CD4-positive, alpha-beta T cell treated with Interleukin-4 for 4 hours (primary cell): ENCODE data around the gene HOXB7.

ENCODE experiments used
- DNase-seq: peaks from one replicate; pipeline ENCODE4 v3.0.0-alpha.2; 2020

HOXB7 gene

DNA sequence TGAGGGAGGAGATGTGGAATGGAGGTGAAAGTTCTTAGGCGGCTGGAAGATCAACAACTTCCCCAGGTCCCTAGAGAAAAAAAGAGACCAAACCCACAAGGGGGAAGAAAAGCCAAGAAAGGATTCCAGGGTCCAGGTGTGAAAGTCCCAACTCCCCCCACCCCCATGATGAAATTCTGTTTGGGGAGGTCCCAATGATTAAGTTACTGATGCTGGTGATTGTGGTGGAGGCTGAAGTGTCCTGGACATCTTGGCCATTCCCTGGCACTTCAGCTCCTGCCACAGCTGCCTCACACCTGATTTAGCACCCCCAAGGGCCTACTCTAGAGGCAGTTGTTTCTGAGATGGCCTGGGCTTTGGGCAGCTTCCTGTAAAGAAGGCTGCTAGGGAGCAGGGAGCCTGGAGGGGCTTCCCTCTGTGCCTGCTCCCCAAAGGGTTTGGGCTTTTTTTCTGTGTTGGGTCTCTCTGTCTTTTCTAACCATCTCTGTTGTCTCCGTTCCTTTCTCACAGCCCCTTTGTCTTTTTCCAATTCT is 45.7 kb downstream of the HOXB7 start:
- DNase-seq, result no peak

DNA sequence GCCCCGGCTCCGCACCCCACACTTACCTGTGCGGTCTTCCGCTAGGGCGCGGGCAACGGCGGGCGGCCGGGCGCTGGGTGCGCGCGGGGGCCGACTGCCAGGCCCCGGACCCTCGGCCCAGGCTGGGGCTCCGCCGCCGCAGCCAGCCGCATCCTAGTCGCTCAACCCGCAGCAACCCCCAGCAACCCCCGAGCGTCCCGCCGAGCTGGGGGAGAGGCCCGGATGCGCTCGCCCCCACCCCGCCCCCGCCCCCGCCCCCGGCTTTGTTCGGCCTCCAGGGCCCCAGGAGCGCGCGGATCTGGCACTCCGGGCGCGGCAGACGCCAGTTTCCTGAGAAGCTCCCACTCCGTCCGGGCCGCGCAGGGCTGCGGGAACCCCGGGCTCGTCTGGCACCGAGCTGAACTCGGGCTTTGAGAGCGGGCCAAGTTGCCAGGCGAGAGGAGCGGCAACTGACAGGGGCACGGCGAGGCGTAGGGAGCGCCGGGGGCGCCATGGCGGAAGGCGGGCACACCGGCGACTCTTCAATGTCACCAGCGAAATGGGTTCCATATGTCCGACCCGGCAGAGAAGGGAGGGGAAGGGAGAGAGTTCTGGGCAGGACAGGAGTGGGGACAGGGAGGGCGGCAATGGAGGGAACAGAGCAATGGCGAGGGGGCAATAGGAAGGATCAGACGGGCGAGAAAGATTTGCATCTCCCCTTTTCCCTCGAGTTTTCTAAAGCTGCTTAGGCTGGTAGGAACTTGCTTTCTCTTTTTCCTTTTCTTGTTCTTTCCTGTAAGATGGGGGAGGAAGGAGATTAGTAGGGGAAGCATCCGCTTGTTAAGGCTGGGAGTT is 46.4 kb downstream of the HOXB7 start:
- DNase-seq, result no peak

DNA sequence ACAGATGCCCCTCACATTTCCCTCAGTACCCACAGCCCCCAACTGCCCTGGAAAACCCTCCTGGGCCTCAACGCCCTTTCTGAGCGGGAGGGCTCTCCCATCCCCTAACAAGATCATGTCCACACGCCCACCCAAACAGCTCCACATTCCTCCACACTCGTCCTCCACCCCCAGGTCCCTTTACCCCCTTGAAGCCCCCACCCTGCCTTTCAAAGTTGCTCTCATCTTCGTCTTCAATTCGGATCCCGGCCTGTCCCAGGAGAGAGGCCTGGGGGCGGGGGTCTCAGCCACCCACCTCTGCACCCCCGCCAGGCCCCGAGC is 47.0 kb downstream of the HOXB7 start:
- DNase-seq, result no peak

DNA sequence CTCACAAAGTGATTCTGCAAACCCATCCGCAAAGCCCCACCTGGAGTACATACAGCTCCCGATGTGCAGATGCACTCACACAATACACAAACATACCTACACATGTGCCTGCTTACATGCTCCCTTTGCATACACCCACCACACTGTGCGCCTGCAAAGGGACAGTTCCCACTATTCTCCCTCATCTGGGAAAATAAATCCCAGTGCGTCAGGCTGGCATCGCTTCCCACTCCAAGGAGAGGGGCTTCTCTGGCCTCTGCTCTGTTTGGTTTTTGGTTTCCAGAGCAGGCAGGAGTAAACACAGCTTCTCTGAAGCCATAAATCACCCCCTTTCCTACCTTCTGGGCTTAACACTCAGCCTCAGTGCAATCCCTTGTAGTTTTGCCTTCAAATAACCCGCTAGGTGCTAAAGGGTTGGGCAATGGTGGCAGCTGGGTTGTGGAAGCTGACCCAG is 47.4 kb downstream of the HOXB7 start:
- no peak for DNase-seq

DNA sequence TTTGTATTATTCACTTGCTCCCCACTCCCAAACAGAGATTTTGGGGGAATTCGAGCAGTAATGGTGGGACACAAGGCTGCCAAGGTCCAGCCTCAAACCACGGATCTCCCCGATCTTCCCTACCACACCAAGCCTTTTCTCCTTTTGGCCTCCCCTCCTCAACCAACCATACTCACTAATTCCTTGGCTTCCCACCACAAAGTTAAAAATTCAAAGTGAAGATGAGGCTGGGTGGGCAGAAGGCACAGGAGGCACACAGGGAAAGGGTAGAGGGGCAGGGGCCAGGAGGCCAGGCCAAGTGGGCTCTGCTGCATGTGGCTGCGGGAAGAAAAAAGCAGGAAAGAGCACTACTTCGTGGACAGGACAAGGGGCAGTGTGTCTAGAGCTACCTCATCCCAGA is 47.9 kb downstream of the HOXB7 start:
- no peak for DNase-seq

DNA sequence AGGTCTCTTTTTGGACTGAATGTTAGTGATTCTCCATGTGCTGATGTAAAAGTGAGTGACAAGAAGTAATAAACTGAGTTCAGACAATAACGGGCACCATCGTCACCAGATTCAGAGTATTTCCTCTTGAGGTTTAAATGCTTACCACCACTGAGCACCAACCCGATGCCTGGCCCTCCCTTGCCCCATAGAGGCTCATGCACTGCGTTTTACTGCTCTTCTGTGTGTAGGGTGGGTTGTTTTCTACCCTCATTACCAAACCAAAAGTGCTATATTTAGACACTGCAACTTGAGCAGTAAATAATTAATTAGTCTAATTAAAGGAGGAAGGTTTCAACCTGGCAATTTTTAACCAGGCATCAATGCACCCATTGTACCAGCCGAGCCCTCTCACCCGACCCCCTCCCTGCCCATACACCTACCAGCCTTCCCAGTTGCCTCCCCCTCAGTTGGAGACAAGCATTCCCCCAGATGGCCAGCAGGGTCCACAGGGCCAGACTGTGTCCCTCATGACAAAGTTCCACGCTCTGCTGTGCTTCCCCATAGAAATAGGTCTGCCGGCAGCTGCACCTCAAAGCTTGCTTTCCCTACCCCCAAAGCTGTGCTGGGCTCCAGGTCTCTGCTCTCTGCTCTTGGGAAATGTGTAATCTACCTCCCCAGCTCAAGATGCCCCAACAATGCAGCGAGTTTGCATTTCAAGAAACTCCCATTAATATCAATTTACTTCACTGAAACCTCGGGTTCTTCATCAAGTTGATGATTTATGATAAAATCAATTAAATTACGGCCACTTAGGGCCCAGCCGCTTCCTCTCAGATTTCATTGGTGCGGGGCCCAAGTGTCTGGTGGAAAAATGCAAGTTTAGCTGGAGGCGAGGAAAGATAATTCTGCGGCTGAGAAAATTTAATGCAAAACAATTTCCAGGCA is 48.7 kb downstream of the HOXB7 start:
- DNase-seq, result no peak

DNA sequence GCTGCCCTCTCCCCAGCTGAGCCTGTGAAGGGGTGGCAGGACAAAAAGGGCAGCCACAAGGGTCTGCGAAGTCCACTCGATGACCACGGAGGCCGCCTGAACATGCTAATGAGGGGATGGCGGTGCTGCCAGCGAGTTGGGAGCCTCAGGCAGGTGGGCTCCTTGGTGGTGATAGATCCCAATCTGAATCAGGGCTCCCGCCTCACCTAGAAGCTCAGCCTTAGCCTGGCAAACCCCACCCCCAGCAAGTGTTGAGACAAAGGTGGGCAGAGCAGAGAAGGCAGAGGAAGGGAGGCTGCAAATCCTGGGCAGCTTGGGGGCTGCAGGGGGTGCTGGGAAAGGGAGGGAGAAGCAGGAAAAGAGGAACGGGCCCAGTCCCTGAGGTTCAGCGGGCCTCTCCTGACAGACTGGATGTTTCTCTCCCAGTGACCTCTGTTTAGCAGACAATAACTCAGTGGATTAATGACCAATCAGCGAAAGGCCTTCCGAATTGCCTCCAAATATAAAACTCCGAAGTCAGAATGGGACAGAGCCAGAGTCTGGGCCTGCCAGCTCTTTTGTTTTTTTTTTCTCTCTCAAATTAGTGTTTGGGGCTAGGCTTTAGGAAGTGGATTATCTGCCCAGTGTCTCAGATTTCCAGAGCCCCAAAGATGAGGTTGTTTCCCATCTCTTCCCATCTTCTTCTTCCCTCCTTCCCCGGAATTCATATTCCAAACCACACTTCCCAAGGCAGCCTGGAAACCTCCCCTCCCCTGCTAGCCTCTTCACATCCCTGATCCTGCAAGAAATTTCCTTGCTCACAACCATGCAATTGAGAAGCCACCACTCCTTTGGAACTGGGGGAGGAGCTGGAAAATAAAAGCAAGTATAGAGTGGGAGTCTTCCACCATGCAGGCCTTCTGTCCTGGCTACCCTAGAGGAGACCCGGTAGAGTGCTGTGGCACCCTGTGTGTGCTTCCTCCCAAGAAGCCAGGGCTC is 50.7 kb downstream of the HOXB7 start:
- DNase-seq, result no peak

DNA sequence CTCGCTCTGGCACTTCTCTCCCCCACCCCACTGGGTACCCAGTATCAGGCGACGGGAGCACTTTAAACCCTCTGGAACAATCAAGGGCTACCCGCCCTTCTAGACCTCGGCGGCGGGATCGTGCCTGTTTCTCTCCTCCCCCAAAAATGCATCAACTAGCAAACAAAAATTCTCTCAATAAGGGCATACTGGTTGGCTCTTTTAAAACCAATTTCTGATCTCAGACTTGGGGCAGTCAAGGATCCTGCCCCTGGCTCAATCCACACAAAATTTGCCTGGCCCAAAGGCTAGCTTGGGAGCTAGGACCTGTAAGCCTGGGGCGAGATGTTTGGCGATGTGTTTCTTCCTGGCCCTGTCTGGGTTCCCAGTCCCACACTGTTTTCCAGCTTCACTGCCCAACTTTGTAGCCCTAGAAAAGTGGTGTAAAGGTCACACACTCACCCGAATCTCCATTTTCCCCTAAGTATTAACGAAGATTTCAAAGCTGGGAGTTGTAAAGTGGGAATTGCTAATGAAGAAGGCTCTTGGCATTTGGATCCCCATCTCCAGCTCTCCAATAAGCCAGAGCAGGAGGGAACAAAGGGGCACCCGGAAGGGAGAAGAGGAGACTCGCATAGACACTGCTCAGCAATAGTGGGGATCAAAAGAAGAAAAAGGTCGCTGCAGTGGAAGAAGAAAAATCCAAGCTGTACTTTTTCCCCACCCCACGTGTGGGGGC is 51.5 kb downstream of the HOXB7 start:
- no peak for DNase-seq

DNA sequence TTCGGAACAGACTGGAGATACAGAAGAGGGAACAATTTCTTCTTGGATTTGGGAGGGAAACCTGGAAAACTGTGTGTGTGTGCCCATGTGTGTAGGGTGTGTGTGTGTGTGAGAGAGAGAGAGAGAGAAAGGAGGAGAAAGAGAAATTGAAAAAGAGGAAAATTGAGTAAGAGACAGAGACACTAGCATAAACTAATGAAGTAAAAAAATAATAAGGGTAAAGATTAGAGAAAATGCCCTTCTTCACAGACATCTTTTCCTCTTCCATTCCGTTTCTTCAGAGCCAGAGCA is 52.0 kb downstream of the HOXB7 start:
- no peak for DNase-seq

DNA sequence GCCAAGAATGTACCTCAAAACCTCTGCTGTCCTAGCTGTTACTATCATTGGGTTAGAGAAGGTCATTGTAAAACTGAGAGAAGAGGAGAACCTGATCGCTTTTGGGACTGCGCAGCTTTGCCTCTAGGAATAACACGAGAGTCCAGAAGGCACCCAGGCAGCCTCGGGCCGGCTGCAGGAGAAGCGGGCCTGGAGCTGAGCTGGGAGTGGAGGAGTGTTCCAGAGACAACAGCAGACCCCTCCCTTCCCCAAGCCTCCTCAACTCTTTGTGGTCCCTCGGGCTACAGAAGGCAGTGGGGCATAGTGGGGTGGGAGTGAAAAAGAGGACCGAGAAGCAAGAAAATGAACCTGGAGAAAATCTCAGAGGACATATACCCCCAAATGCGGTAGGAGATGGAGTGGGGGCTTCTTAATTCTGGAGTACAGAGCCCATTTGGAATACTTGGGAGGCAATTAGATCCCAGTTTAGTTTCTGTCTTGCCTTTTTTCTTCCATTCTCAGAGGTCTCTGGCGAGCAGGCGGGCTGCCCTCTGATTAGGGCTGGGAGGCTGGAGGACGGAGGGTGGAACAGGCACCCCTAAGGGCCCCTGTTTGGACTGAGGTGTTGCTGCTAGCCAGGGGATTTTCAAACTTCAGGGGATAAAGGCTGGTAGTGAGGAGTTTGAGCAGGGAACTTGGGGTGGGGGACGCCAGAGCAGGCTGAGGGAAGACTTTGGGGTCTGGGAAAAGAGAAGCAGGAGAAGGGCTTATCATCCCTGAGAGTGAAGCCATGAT is 52.6 kb downstream of the HOXB7 start:
- no peak for DNase-seq
